ENCODE data around the gene CACNB4. TPM values are rescaled to one million over a fixed set of nuclear protein-coding genes. Genes with fewer than 3 reads are reported as not detected.

Gene CACNB4
- total and polyA plus RNA-seq, 4 donors: 13.8 to 62.9 (median 23.6) TPM

GRCh38 chr2:152062125-152063091 is 36.4 kb downstream of the CACNB4 start:
- Histone ChIP-seq H3K36me3 (ENCODE audit: control insufficient read depth, insufficient read depth, low read length) (no peaks in the 10 kb centered on the region), H3K9me3 (ENCODE audit: control insufficient read depth, insufficient read depth, low read length) (peaks cover 4% of the 10 kb centered on the region), H3K4me3 (ENCODE audit: low read depth, low read length) (no peak overlapping the region), H3K27ac (ENCODE audit: low read depth, low read length) (no peak overlapping the region), H3K4me1 (ENCODE audit: control insufficient read depth, insufficient read depth, low read length) (no peaks in the 10 kb centered on the region), H3K27me3 (ENCODE audit: control insufficient read depth, insufficient read depth, low read length) (no peaks in the 10 kb centered on the region)
- peak in 1 of 6 donors; percentile 94 for DNase-seq (ENCODE audit: low read depth in 4 of 6, low spot score in 6 of 6)
- 64% methylated on average over 6 of the region's 7 CpGs for WGBS (ENCODE audit: insufficient coverage)

DNA sequence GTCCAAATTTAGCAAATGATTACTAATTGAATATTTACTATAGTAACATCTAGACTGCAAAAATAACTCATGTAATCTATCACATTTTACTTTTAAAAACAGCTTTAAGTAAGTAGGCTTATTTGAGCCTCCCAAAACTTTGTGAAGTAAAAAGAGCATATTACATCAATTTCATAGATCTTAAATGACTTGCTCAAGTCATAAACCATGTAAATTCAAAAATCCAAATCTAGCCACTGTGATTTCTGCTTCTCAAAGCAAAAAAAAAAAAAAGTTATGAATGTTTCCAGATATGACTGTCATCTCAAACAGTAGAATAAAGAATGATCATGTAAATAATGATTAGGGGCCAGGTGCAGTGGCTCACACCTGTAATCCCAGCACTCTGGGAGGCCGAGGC is 37.5 kb downstream of the CACNB4 start:
- 86% methylated on average over 1 of the region's 1 CpG for WGBS (ENCODE audit: insufficient coverage)
- Histone ChIP-seq H3K36me3 (ENCODE audit: control insufficient read depth, insufficient read depth, low read length) (no peaks in the 10 kb centered on the region), H3K27ac (ENCODE audit: low read depth, low read length) (no peak overlapping the region)

DNA sequence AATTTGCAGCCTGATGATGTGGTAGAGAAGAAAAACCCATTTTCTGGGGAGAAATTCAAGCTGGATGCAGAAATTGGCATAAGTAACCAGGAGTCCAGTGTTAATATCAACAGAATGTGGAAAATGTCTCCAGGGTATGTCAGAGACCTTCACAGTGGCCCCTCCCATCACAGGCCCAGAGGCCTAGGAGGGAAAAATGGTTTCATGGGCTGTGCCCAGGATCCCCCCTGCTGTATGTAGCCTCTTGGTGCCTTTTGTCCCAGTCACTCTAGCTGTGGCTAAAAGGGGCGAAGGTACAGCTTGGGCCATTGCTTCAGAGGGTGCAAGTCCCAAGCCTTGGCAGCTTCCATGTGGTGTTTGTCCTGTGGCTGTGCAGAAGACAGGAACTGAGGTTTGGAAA is 40.2 kb downstream of the CACNB4 start:
- no peak overlapping the region for H3K4me3 ChIP-seq (ENCODE audit: low read depth, low read length)
- no peaks in the 10 kb centered on the region for H3K36me3 ChIP-seq (ENCODE audit: control insufficient read depth, insufficient read depth, low read length)
- no peaks in the 10 kb centered on the region for H3K4me1 ChIP-seq (ENCODE audit: control insufficient read depth, insufficient read depth, low read length)
- peaks cover 4% of the 10 kb centered on the region for H3K9me3 ChIP-seq (ENCODE audit: control insufficient read depth, insufficient read depth, low read length)
- WGBS (ENCODE audit: insufficient coverage): 100% methylated on average over 1 of the region's 1 CpG
- no peaks in the 10 kb centered on the region for H3K27me3 ChIP-seq (ENCODE audit: control insufficient read depth, insufficient read depth, low read length)
- DNase-seq (ENCODE audit: low read depth in 4 of 6, low spot score in 6 of 6): no peak
- H3K27ac ChIP-seq (ENCODE audit: low read depth, low read length): no peak overlapping the region

More for the DNA sequence above, 37.5 kb downstream of the CACNB4 start:
- Histone ChIP-seq H3K27me3 (ENCODE audit: control insufficient read depth, insufficient read depth, low read length) (no peaks in the 10 kb centered on the region), H3K4me3 (ENCODE audit: low read depth, low read length) (no peak overlapping the region), H3K9me3 (ENCODE audit: control insufficient read depth, insufficient read depth, low read length) (peaks cover 4% of the 10 kb centered on the region), H3K4me1 (ENCODE audit: control insufficient read depth, insufficient read depth, low read length) (no peaks in the 10 kb centered on the region)
- DNase-seq (ENCODE audit: low read depth in 4 of 6, low spot score in 6 of 6): no peak

DNA sequence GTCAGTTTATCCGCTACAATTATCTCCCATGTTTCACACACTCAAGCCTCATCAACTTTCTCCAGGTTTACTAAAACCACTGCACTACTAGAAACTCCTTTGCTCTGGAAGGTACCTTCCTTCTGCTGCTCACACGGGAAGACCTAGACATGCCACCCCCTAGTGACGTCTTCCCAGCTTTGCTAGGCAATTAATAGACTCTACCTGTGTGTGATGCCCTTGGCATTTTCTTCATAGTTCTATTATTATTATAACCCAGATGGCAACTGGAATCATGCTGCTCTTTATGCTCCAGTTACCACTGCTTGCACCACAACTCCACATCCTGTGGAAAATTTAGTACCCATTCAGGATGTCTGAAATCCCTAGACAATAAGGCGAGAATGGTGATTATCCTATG is 42.4 kb downstream of the CACNB4 start:
- Histone ChIP-seq H3K27me3 (ENCODE audit: control insufficient read depth, insufficient read depth, low read length) (no peaks in the 10 kb centered on the region), H3K4me1 (ENCODE audit: control insufficient read depth, insufficient read depth, low read length) (no peaks in the 10 kb centered on the region), H3K27ac (ENCODE audit: low read depth, low read length) (no peak overlapping the region), H3K4me3 (ENCODE audit: low read depth, low read length) (no peak overlapping the region), H3K9me3 (ENCODE audit: control insufficient read depth, insufficient read depth, low read length) (peaks cover 4% of the 10 kb centered on the region), H3K36me3 (ENCODE audit: control insufficient read depth, insufficient read depth, low read length) (no peaks in the 10 kb centered on the region)
- no peak for DNase-seq (ENCODE audit: low read depth in 4 of 6, low spot score in 6 of 6)
- WGBS (ENCODE audit: insufficient coverage): 67% methylated on average over 4 of the region's 4 CpGs

- peaks cover 4% of the 10 kb centered on the region for H3K9me3 ChIP-seq (ENCODE audit: control insufficient read depth, insufficient read depth, low read length)
- no peaks in the 10 kb centered on the region for H3K27me3 ChIP-seq (ENCODE audit: control insufficient read depth, insufficient read depth, low read length)
- WGBS (ENCODE audit: insufficient coverage): 74% methylated on average over 3 of the region's 8 CpGs
- no peak overlapping the region for H3K27ac ChIP-seq (ENCODE audit: low read depth, low read length)
- H3K4me1 ChIP-seq (ENCODE audit: control insufficient read depth, insufficient read depth, low read length): peaks cover 3% of the 10 kb centered on the region
- DNase-seq (ENCODE audit: low read depth in 4 of 6, low spot score in 6 of 6): peak in 1 of 6 donors; percentile 83
- H3K36me3 ChIP-seq (ENCODE audit: control insufficient read depth, insufficient read depth, low read length): no peaks in the 10 kb centered on the region
- H3K4me3 ChIP-seq (ENCODE audit: low read depth, low read length): no peak overlapping the region
Measured at GRCh38 chr2:152055366-152056108, 43.3 kb downstream of the CACNB4 start.

- Histone ChIP-seq H3K4me3 (ENCODE audit: low read depth, low read length) (no peak overlapping the region), H3K27ac (ENCODE audit: low read depth, low read length) (no peak overlapping the region), H3K9me3 (ENCODE audit: control insufficient read depth, insufficient read depth, low read length) (peaks cover 4% of the 10 kb centered on the region), H3K4me1 (ENCODE audit: control insufficient read depth, insufficient read depth, low read length) (peaks cover 5% of the 10 kb centered on the region), H3K27me3 (ENCODE audit: control insufficient read depth, insufficient read depth, low read length) (no peaks in the 10 kb centered on the region), H3K36me3 (ENCODE audit: control insufficient read depth, insufficient read depth, low read length) (no peaks in the 10 kb centered on the region)
- DNase-seq (ENCODE audit: low read depth in 4 of 6, low spot score in 6 of 6): no peak
- WGBS (ENCODE audit: insufficient coverage): no CpG with 5 or more reads among the region's 2 CpGs
Measured at GRCh38 chr2:152054593-152054992, 44.3 kb downstream of the CACNB4 start.

DNA sequence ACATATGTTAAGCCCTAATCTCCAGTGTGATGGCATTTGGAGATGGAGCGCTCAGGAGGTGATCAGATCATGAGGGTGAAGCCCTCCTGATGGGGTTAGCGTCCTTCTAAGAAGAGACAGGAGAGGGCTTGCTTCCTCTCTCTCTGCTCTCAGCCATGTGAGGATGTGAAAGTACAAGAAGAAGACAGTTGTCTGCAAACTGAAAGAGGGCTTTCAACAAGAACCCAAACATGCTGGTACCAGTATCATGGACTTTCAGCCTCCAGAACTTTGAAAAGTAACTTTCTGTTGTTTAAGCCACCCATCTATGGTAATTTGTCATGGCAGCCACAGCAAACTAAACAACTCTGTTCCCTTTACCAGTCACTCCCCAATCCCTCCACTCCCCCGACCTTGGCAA is 47.4 kb downstream of the CACNB4 start:
- no peaks in the 10 kb centered on the region for H3K9me3 ChIP-seq (ENCODE audit: control insufficient read depth, insufficient read depth, low read length)
- 100% methylated on average over 1 of the region's 3 CpGs for WGBS (ENCODE audit: insufficient coverage)

GRCh38 chr2:152050915-152051314 is 47.9 kb downstream of the CACNB4 start:
- H3K4me3 ChIP-seq (ENCODE audit: low read depth, low read length): no peak overlapping the region

More for the DNA sequence above, 47.4 kb downstream of the CACNB4 start:
- no peak for DNase-seq (ENCODE audit: low read depth in 4 of 6, low spot score in 6 of 6)
- Histone ChIP-seq H3K4me3 (ENCODE audit: low read depth, low read length) (no peak overlapping the region), H3K27me3 (ENCODE audit: control insufficient read depth, insufficient read depth, low read length) (no peaks in the 10 kb centered on the region), H3K27ac (ENCODE audit: low read depth, low read length) (no peak overlapping the region), H3K36me3 (ENCODE audit: control insufficient read depth, insufficient read depth, low read length) (no peaks in the 10 kb centered on the region), H3K4me1 (ENCODE audit: control insufficient read depth, insufficient read depth, low read length) (peaks cover 5% of the 10 kb centered on the region)

DNA sequence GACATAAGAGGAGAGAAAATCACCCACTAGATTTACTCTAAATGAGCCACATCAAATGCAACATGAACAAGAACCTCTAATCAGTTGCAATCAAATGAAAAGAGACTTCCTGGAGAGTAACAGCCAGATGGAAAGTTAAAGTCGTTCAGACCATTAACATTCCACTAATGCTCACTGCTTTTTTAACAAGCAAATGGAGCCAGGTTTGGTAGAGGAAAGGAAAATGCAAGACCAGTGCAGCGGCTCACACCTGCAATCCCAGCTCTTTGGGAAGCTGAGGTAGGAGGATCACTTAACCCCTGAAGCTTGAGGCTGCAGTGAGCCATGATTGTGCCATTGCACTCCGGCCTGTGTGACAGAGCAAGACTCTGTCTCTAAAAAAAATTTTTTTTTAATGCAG is 48.5 kb downstream of the CACNB4 start:
- no peak overlapping the region for H3K4me3 ChIP-seq (ENCODE audit: low read depth, low read length)
- no peaks in the 10 kb centered on the region for H3K36me3 ChIP-seq (ENCODE audit: control insufficient read depth, insufficient read depth, low read length)
- no peaks in the 10 kb centered on the region for H3K27me3 ChIP-seq (ENCODE audit: control insufficient read depth, insufficient read depth, low read length)
- H3K4me1 ChIP-seq (ENCODE audit: control insufficient read depth, insufficient read depth, low read length): peaks cover 5% of the 10 kb centered on the region
- WGBS (ENCODE audit: insufficient coverage): 25% methylated on average over 1 of the region's 3 CpGs
- peak in 1 of 6 donors; percentile 75 for DNase-seq (ENCODE audit: low read depth in 4 of 6, low spot score in 6 of 6)
- H3K27ac ChIP-seq (ENCODE audit: low read depth, low read length): no peak overlapping the region
- no peaks in the 10 kb centered on the region for H3K9me3 ChIP-seq (ENCODE audit: control insufficient read depth, insufficient read depth, low read length)

More at GRCh38 chr2:152050915-152051314, 47.9 kb downstream of the CACNB4 start:
- 90% methylated on average over 3 of the region's 6 CpGs for WGBS (ENCODE audit: insufficient coverage)
- Histone ChIP-seq H3K27me3 (ENCODE audit: control insufficient read depth, insufficient read depth, low read length) (no peaks in the 10 kb centered on the region), H3K4me1 (ENCODE audit: control insufficient read depth, insufficient read depth, low read length) (peaks cover 5% of the 10 kb centered on the region), H3K27ac (ENCODE audit: low read depth, low read length) (no peak overlapping the region), H3K36me3 (ENCODE audit: control insufficient read depth, insufficient read depth, low read length) (no peaks in the 10 kb centered on the region), H3K9me3 (ENCODE audit: control insufficient read depth, insufficient read depth, low read length) (no peaks in the 10 kb centered on the region)
- no peak for DNase-seq (ENCODE audit: low read depth in 4 of 6, low spot score in 6 of 6)
